GM18526 (cell line): ENCODE results near the gene DAAM1.

Experiments
- POLR2A ChIP-seq: IDR thresholded peaks from 3 replicates; pipeline ENCODE4 v1.6.1; 2011; ENCODE audit not compliant: insufficient read length; ENCODE audit errors: extremely low read depth

Gene DAAM1

DNA sequence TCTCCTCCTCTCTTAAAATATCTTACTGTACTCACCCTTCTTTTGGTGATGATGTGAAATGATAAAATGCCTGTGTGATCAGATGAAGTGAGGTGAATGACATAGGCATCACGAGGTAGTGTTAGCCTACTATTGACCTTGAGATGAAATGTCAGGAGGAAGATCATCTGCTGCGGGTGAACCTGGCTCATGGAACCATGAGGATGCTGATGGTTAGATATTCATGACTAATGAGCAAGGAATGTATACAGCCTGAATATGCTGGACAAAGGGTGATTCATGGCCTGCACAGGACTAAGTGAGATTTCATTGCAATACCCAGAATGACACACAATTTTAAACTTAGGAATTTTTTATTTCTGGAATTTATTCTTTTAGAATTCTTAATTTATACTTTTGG, 89.6 kb downstream of the DAAM1 start:
- TF ChIP-seq POLR2A = no peak

DNA sequence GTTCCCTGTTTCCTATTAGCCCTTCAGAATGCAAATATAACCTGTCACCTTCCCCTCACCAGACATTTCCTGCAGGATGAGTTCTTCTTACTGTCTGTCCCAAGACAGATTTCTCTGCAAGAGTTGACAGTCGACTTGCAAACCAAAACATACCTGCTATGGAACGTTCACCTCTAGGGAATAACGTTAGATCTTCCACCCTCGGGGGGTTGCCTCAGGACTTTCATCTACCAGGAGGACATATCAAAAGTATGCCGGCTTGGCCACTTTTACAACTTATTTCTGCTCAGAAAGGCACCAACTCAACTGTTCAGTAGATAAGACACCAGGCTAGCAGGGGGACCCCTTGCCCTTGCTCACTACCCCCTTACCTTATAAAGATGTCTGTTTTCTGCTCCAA, 92.5 kb downstream of the DAAM1 start:
- no peak for TF ChIP-seq POLR2A

DNA sequence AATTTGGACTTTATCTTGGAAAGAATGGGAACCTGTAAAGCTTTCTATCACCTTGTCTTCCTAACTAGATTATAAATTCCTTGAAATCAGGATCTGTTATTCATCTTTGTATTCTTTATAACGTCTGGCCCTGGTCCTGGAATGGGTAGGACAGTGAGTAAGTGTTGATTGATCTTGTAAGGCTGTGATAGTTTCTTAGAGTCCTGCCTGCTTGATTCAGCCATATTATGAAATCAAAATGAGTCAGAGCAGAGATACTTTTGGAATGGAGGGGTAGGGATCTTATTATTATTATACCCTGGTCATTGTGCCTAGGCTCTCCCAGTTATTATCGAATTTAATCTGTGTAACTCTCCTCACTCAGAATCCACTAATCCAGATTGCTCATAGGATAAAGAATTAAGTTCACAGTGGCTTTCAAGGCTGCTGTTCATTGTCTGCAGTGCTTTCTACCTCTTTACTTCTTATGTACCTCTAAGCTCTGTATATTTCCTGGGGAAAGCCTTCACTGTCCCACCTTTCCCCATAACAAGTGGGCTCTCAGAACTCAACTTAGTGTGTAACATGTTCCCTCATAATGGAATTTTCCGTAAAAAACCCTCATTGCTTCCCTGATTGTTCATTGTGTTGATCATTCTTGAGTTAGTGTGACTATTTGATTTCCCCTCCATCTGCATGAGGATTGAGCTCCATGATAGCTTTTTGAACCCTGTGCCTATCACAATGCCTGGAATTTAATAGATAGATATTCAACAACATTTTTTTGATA, 93.3 kb downstream of the DAAM1 start:
- TF ChIP-seq POLR2A = no peak

DNA sequence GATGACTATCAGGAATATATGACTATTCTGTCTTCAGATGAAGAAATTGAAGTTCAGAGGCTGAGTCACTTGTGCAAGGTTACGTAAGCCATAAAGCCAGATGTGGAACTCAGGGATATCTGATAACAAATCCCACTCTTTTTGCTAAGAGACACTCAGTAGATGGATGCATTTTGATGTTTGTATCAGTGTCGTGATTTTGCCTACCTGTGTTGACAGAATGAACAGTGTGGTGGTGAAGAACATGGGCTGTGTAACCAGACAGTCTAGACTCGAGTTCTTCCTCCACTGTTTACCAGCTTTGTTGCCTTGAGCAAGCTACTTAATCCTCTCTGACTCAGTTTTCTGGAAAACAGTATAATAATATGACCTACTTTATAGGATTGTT, 93.9 kb downstream of the DAAM1 start:
- TF ChIP-seq POLR2A = no peak

DNA sequence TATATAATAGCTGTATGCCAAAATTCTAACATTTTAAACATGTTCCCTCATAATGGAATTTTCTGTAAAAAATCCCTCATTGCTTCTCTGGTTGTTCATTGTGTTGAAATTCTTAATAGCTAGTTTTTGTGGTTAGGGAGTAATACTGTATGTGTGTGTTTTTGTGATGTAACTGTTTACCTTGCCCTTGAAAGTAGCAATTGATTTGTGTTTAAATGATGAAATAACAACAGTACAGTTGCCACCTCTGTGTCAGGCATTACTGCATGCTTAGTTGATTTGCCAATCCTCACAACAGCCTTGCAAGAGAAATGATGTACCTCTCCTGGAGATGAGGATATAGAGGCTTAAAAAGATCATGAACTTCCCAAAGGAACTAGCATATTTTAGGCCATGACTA, 94.9 kb downstream of the DAAM1 start:
- no peak for TF ChIP-seq POLR2A

DNA sequence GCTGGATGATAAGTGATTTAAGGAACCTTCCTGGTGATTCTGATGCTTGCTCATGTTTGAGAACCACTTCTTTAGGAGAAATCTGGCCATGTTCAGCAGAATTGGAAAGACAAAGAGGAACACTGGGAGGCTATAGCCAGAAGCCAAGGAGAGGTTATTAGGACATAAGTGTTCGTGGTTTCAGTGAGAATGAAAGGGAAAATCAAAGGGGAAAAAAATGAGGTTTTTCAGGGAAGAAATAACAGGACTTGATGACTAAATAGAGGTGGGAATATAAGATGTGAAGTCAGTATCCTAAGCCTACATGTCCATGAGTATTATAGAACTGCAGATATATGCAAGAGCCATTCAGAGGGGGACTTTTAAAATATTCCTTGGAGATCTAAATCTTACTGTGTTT, 95.6 kb downstream of the DAAM1 start:
- no peak for TF ChIP-seq POLR2A

DNA sequence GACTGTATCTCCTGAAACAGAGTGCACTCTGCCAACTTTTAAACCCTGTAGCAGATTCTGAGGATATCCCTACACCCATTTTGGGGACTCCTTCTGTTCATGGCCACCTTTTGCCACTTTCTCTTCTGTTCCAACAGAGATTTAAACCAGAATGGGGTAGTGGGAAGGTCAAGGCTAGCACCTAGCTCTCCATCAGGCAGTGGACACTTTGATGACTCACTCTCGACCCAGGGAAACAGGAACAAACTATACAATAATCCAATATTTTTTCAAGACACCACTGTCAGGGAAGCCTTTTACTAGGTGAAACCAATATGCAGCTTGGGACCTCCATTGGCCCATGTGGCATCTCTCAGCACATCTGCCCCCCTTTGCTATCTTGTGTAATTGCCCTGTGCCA, 103.6 kb downstream of the DAAM1 start:
- no peak for TF ChIP-seq POLR2A

DNA sequence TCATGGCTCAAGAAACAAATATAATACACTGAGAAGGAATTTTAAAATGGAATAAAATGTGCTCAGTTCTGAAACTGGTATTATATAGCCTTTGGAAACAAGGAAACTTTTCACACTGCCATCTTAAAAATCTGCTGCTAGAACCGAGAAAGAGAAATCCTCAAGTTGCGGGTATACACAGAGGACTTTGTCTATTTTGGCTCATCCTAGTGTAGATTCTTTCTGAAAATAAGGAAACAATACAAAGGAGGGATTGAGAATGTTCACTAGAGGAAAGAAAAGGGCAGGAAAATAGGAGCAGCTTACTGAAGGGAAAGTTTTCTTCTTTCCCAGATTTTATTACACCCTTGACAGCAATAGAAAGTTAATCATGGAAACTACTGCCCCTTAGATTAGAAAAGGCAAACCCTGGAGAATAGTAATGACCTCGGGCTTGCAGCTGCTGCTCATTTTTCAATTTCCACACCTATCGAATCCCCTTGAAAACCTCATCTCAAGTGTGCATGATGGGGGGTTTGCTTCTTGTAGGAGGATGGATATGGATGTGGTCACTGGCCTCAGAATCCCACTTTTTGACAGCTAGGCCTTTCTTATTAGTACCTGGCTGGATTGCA, 104.6 kb downstream of the DAAM1 start:
- no peak for TF ChIP-seq POLR2A

DNA sequence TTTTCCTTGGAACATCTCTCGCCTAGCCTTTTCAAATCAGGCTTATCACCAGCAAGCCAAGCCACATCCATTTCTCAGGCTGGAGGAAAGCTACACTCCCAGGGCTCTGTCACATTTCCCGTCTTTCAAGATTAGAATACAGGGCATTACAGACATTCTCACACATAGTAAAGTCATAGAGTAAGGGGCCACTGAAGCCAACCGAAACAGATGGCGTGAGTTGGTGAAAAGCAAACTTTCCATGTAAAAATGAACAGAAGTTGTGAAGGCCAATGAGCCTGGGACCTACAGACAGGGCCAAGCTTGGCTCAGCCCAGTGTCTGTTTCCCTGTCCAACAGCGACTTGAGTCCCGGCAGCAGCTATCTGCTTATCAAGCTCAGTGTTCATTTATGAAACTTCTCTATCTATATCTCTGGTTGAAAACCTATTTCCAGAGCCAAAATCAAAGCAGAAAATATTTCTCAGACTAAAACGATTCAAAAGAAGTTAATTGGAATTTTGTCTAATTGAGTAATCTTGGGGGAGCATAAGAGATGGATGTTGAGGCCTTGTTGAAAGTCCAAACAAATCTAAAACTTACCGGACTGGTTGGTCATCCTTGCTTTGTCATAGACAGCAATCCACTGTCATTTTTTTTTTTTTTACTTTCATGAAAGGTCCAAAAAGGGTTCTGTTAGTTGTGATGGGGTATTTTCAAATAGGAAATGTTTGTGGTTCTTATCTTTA, 105.6 kb downstream of the DAAM1 start:
- no peak for TF ChIP-seq POLR2A

DNA sequence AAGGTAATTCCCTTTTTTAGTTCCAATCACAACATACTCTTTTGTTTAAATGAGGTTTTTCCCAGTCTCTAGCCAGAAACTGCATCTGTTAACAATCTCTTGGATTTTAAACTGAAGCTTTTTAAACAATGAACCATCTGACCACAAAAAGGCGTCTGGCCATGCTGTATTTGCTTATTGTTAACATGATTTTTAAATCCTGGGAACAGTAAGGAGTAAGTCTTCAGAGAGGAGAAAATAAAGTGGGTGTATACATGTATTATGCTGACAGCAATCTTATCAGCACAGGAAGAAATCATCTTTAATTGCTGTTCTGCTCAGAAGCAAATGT, 106.2 kb downstream of the DAAM1 start:
- no peak for TF ChIP-seq POLR2A

DNA sequence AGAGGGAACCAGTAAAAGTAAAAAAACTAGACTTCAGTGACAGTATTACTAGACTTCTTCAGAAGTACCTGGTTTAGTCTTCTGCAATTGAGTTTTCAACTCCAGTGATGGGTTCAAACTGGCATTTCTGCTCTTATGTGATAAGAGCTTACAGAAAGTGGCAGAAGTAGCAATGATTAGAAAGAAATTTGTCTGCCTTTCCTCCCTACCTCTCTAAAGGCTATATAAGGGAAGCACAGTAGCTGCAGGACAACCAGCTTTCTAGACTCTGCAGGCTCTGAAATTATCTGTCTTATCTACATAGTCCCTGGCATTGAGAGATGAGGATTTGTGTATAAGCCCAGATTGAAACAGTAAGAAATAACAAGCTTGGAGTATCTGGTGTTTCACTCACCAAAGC, 107.5 kb downstream of the DAAM1 start:
- TF ChIP-seq POLR2A = no peak

DNA sequence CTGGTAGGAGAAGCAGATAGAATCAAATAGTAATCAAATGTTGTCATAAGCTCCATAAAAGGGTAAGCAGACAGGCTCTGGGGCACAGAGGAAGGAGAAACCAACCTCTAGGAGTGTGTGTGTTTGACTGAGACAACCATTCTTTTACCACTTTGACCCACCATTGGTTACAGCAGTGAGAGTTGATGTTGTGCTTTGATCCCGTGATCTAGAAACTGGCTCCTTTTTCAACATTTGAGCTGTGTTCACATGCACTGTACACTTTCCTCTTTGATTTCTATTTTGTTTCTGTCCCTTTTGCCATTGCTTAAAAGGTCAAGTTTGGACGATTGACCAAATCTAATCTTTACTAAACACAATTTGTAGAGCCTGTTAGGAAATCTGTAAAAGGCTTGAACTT, 108.0 kb downstream of the DAAM1 start:
- TF ChIP-seq POLR2A = no peak

DNA sequence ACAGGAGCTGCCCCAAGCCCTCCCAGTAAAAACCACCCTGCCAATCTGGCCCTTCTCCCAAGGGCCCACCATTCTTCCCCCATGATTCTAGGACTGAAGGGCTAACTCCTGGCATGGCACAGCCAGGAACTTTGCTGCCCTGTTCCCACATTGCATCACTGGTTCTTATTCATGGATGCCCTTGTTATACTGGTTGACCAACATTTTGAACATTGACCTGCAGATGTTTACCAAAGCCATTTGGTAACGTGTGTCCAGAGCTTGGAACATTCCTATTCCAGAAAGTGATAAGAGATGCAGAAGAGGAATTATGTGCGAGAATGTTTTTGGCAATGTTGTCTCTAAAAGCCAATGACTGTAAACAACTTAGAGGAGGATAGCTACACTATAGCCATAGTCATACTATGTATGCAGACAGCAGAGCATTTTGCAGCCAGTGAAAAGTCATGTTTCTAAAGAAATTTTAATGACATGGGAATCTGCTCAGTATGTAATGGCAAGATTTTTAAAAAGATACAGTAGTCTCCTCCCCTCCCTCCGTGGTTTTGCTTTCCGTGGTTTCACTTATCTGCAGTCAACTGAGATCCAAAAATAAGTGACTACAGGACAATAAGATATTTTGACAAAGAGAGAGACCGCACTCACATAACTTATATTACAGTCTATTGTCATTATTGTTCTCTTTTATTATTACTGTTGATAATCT, 108.8 kb downstream of the DAAM1 start:
- TF ChIP-seq POLR2A = no peak

DNA sequence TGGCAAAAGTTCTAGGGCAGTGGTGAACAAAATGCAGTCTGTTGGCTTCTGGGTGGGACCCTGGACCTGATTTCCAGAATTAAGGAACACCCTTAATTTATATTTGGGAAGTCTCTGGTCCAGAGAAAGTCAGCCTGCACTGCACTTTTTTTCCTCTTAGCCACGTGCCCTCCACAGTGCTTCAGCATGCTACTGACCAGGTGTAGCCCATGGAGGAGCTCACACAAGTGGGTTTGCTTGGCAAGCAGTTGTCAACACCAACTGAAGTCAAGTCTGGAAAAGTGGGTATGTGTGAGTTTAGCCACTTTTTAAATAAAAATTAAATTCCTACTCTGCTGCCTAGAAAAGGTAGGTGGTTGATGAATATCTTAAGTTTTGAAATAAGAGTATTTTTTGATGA, 111.3 kb downstream of the DAAM1 start:
- no peak for TF ChIP-seq POLR2A

DNA sequence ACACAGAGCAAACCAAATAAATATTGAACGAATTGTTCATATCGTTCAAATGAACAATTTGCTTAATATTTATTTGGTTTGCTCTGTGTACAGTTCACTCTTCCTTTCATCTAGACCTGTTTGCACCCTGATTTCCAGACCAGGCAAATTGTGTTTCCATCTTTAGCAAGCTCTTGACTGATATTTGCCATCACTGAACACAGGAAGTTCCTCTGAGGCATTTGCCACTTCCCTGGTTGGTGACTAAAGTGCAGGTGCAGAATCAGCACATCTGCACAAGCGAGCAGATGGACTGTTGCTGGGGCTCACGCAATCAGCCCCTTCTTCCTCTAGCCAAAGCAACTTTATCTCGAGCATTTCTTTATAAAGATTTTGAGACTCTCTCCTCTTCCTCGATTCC, 112.9 kb downstream of the DAAM1 start:
- TF ChIP-seq POLR2A = no peak

DNA sequence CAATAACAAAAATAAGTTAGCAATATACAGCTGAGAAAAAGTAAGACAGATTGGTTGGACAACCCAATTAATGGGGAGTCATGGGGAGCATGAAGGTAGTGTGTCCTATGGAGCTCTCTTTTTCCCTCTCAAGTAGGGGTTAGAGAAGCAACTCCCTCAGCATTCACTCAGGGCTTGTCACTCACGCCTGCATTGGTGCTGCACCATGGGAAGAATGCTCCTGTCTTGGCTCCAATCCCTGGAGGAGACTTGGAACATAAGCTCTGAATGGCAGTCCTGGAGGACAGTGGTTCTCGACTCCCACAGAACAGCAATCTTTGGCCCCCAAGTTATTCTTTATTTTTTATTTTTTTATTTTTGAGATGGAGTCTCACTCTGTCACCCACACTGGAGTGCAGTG, 113.8 kb downstream of the DAAM1 start:
- no peak for TF ChIP-seq POLR2A
